Smooth muscle cell (in vitro differentiated cells): Measurements from ENCODE around the gene HIVEP3. TPM values are rescaled to one million over a fixed set of nuclear protein-coding genes. Genes with fewer than 3 reads are reported as not detected.

Experiments used
- DNase-seq: peaks from one replicate; lab custom pipeline; 2025; ENCODE audit not compliant: unreplicated experiment; lab: John Stamatoyannopoulos, UW
- H2AFZ ChIP-seq: fragments of 200-600 bp; sonication (generic); 2 replicates; pipeline ENCODE4 v1.6.0; 2016; ENCODE audit warnings: antibody characterized with exemption, low read depth, mild to moderate bottlenecking
- H3F3A ChIP-seq: fragments of 200-600 bp; sonication (generic); 2 replicates; pipeline ENCODE4 v1.6.0; 2017; ENCODE audit warnings: antibody characterized with exemption, low read depth
- H3K27ac ChIP-seq: fragments of 200-600 bp; sonication (generic); 2 replicates; pipeline ENCODE4 v1.5.1; 2016; ENCODE audit warnings: low read depth, mild to moderate bottlenecking
- H3K27me3 ChIP-seq: fragments of 200-600 bp; sonication (generic); 2 replicates; pipeline ENCODE4 v1.6.1; 2016; ENCODE audit warnings: low read depth, mild to moderate bottlenecking
- H3K36me3 ChIP-seq: fragments of 200-600 bp; sonication (generic); 2 replicates; pipeline ENCODE4 v1.5.1; 2016; ENCODE audit warnings: low read depth
- H3K4me1 ChIP-seq: fragments of 200-600 bp; sonication (generic); 2 replicates; pipeline ENCODE4 v1.5.1; 2016; ENCODE audit warnings: low read depth
- H3K4me2 ChIP-seq: fragments of 200-600 bp; sonication (generic); 2 replicates; pipeline ENCODE4 v1.6.0; 2016; ENCODE audit warnings: mild to moderate bottlenecking
- H3K4me3 ChIP-seq: fragments of 200-600 bp; sonication (generic); 2 replicates; pipeline ENCODE4 v1.5.1; 2016; ENCODE audit warnings: mild to moderate bottlenecking
- H3K79me2 ChIP-seq: fragments of 200-600 bp; sonication (generic); 2 replicates; pipeline ENCODE4 v1.6.0; 2016; ENCODE audit warnings: low read depth, mild to moderate bottlenecking
- H3K9ac ChIP-seq: fragments of 200-600 bp; sonication (generic); 2 replicates; pipeline ENCODE4 v1.6.0; 2016; ENCODE audit warnings: low read depth
- H3K9me3 ChIP-seq: fragments of 200-600 bp; sonication (generic); replicated peaks from 2 replicates; pipeline ENCODE4 v1.5.1; 2016; ENCODE audit warnings: low read depth
- H4K20me1 ChIP-seq: fragments of 200-600 bp; sonication (generic); 2 replicates; pipeline ENCODE4 v1.6.0; 2016; ENCODE audit warnings: low read depth
- CTCF ChIP-seq: fragments of 200-600 bp; sonication (generic); IDR thresholded peaks from 2 replicates; pipeline ENCODE4 v1.5.1; 2017; ENCODE audit warnings: borderline replicate concordance, mild to moderate bottlenecking, antibody characterized with exemption; ENCODE audit not compliant: insufficient read depth, poor library complexity, severe bottlenecking
- WGBS: methylation state at CpG from one replicate; pipeline ENCODE4 v1.1.7; 2016; ENCODE audit warnings: low lambda C conversion rate; 5-methylcytosine and 5-hydroxymethylcytosine counted together
- polyA plus RNA-seq: library from polyadenylated mRNA; unstranded; fragments of >200 nt; fragmentation: Nextera tagmentation; extraction: Ambion mirVana; gene quantifications from 2 replicates; pipeline ENCODE4 v1.2.1, GENCODE V29; 2016
- total RNA-seq: library from RNA; depleted of rRNA; stranded (reverse); fragments of >200 nt; gene quantifications from 2 replicates; pipeline ENCODE4 v1.2.3, GENCODE V29; 2014

HIVEP3 gene
- total and polyA plus RNA-seq, 2 experiments from 2014 or later: 2.1 to 6.4 TPM

GRCh38 chr1:41496080-41497055, 422.4 kb downstream of the HIVEP3 start:
- no peaks in the 10 kb centered on the region for H4K20me1 ChIP-seq
- H3K9me3 ChIP-seq: no peaks in the 10 kb centered on the region
- DNase-seq: peak; percentile 19
- no peaks in the 10 kb centered on the region for H3K79me2 ChIP-seq
- no peaks in the 10 kb centered on the region for H3K27me3 ChIP-seq
- H3K27ac ChIP-seq: peak overlapping the region; percentile 66
- peak overlapping the region; percentile 84 for H3K9ac ChIP-seq
- peaks cover 18% of the 10 kb centered on the region for H3K4me1 ChIP-seq
- H2AFZ ChIP-seq: peak overlapping the region; percentile 79
- H3F3A ChIP-seq: peaks cover 7% of the 10 kb centered on the region
- H3K4me3 ChIP-seq: peak overlapping the region; percentile 33
- WGBS: 13% methylated on average over 51 of the region's 74 CpGs
- H3K4me2 ChIP-seq: peak overlapping the region; percentile 86
- no peak for TF ChIP-seq CTCF
- H3K36me3 ChIP-seq: no peaks in the 10 kb centered on the region

GRCh38 chr1:41495210-41495948, 423.3 kb downstream of the HIVEP3 start:
- Histone ChIP-seq H3K9ac (no peak overlapping the region), H3K27me3 (no peaks in the 10 kb centered on the region), H4K20me1 (no peaks in the 10 kb centered on the region), H3K4me3 (peak overlapping the region; percentile 33), H3K9me3 (no peaks in the 10 kb centered on the region), H3K79me2 (no peaks in the 10 kb centered on the region), H3K4me2 (peak overlapping the region; percentile 86), H2AFZ (no peak overlapping the region), H3K36me3 (no peaks in the 10 kb centered on the region), H3K27ac (no peak overlapping the region), H3K4me1 (peaks cover 18% of the 10 kb centered on the region), H3F3A (peaks cover 7% of the 10 kb centered on the region)
- DNase-seq: no peak
- WGBS: 63% methylated on average over 19 of the region's 19 CpGs
- peak; percentile 25 for TF ChIP-seq CTCF

GRCh38 chr1:41494351-41495209, 424.1 kb downstream of the HIVEP3 start:
- 84% methylated on average over 16 of the region's 17 CpGs for WGBS
- Histone ChIP-seq H3K36me3 (no peaks in the 10 kb centered on the region), H3F3A (peaks cover 7% of the 10 kb centered on the region), H3K27me3 (no peaks in the 10 kb centered on the region), H3K4me3 (no peak overlapping the region), H3K4me2 (no peak overlapping the region), H3K9me3 (no peaks in the 10 kb centered on the region), H2AFZ (no peak overlapping the region), H3K4me1 (peaks cover 18% of the 10 kb centered on the region), H4K20me1 (no peaks in the 10 kb centered on the region), H3K9ac (no peak overlapping the region), H3K79me2 (no peaks in the 10 kb centered on the region), H3K27ac (no peak overlapping the region)
- no peak for DNase-seq
- TF ChIP-seq CTCF: no peak
